Fibroblast of lung (primary cell): Measurements from ENCODE around the gene TWNK. TPM values are rescaled to one million over a fixed set of nuclear protein-coding genes. Genes with fewer than 3 reads are reported as not detected.

Experiments used
- DNase-seq, 2 donors: peaks; one replicate each; pipeline versions ENCODE4 v3.0.0 to v3.0.0-alpha.2; 2010; ENCODE audit warnings: low read depth in 2 of 2
- H2AFZ ChIP-seq: 2 replicates; pipeline ENCODE4 v1.5.1; 2012; ENCODE audit warnings: low read length, control low read depth, inconsistent platforms
- H3K27ac ChIP-seq: 2 replicates; pipeline ENCODE4 v1.5.1; 2011; ENCODE audit warnings: low read length, control low read depth; ENCODE audit not compliant: insufficient read depth
- H3K27me3 ChIP-seq: 2 replicates; pipeline ENCODE4 v1.5.1; 2011; ENCODE audit warnings: mild to moderate bottlenecking, low read length; ENCODE audit not compliant: control insufficient read depth, insufficient read depth
- H3K36me3 ChIP-seq: 2 replicates; pipeline ENCODE4 v1.5.1; 2011; ENCODE audit warnings: low read length; ENCODE audit not compliant: control insufficient read depth, insufficient read depth
- H3K4me1 ChIP-seq: 2 replicates; pipeline ENCODE4 v1.5.1; 2011; ENCODE audit warnings: low read length; ENCODE audit not compliant: control insufficient read depth, insufficient read depth; ENCODE audit errors: extremely low read depth
- H3K4me2 ChIP-seq: 2 replicates; pipeline ENCODE4 v1.5.1; 2011; ENCODE audit warnings: low read length, control low read depth; ENCODE audit not compliant: insufficient read depth; ENCODE audit errors: extremely low read depth
- H3K4me3 ChIP-seq, 4 experiments: fragments of 200-600 bp in 1 of 4; sonication (generic) in 1 of 4; replicated peaks in 1 of 4; 2 replicates each; pipeline ENCODE4 v1.5.1; 2011 to 2016; ENCODE audit warnings: low read length in 4 of 4, low read depth in 3 of 4, mild to moderate bottlenecking in 3 of 4, control low read depth in 2 of 4, inconsistent platforms in 1 of 4, mixed read lengths in 1 of 4; ENCODE audit not compliant: insufficient read depth in 1 of 4; ENCODE audit errors: control extremely low read depth in 1 of 4
- H3K79me2 ChIP-seq: 2 replicates; pipeline ENCODE4 v1.5.1; 2012; ENCODE audit warnings: mild to moderate bottlenecking, low read length, inconsistent platforms; ENCODE audit not compliant: control insufficient read depth, insufficient read depth
- H3K9ac ChIP-seq: 2 replicates; pipeline ENCODE4 v1.5.1; 2011; ENCODE audit warnings: mild to moderate bottlenecking, low read length, control low read depth; ENCODE audit not compliant: insufficient read depth
- H3K9me3 ChIP-seq: 2 replicates; pipeline ENCODE4 v1.5.1; 2012; ENCODE audit warnings: low read depth, low read length; ENCODE audit not compliant: control insufficient read depth, insufficient read depth
- H4K20me1 ChIP-seq: 2 replicates; pipeline ENCODE4 v1.5.1; 2011; ENCODE audit warnings: low read length; ENCODE audit not compliant: control insufficient read depth, insufficient read depth; ENCODE audit errors: extremely low read depth
- CTCF ChIP-seq, 2 donors: IDR thresholded peaks in 1 of 2; conservative IDR thresholded peaks in 1 of 2; 1 replicate in 1 of 2; 2 replicates in 1 of 2; pipeline ENCODE4 v1.5.1; 2011 to 2012; ENCODE audit warnings: low read length in 2 of 2, control low read depth in 1 of 2, inconsistent platforms in 1 of 2, low read depth in 1 of 2, mild to moderate bottlenecking in 1 of 2
- EZH2 ChIP-seq: IDR thresholded peaks from 2 replicates; pipeline ENCODE4 v1.5.1; 2012; ENCODE audit warnings: low read length, control low read depth, mild to moderate bottlenecking; ENCODE audit errors: missing control alignments
- polyA minus RNA-seq: library from RNA; depleted of rRNA, polyadenylated mRNA; stranded (reverse); fragments of >200 nt; gene quantifications from 2 replicates; pipeline ENCODE4 v1.2.3, GENCODE V29; 2011; ENCODE audit warnings: low replicate concordance
- polyA plus RNA-seq, 2 donors: library from polyadenylated mRNA; depleted of rRNA in 1 of 2; stranded (reverse) in 1 of 2; unstranded in 1 of 2; fragments of >200 nt; gene quantifications; 2 replicates each; pipeline ENCODE4 v1.2.1, GENCODE V29; 2011 to 2012; ENCODE audit warnings: missing spikeins in 1 of 2
- total RNA-seq: library from RNA; depleted of rRNA; stranded (reverse); fragments of >200 nt; gene quantifications from 2 replicates; pipeline ENCODE4 v1.2.1, GENCODE V29; 2014

Gene TWNK
- total RNA-seq (6.1 and 8.0 TPM in 2 replicates), polyA plus RNA-seq (3.8 and 6.7 TPM in 2 replicates), polyA minus RNA-seq (7.5 and 14.6 TPM in 2 replicates)
- 4.1 and 6.2 TPM in 2 replicates for polyA plus RNA-seq (2012)

GRCh38 chr10:100986952-100987684 is at the start of gene TWNK, which contains the start of gene MRPL43:
Gene TWNK, plus strand, starts transcription at chr10:100987543. Its CDS starts 668 bp downstream, at chr10:100988211.
Gene MRPL43, minus strand, starts transcription at chr10:100987497. Its CDS starts 54 bp downstream, at chr10:100987443.
- peak; percentile 67 to 68 for DNase-seq
- H3K79me2 ChIP-seq, result peaks cover 33% of the 10 kb centered on the region

GRCh38 chr10:100939763-100940344 is 47.5 kb upstream of the TWNK start:
- no peaks in the 10 kb centered on the region for H3K27me3 ChIP-seq
- peak overlapping the region; percentile 15 for H3K4me2 ChIP-seq
- peaks cover 3% of the 10 kb centered on the region for H3K4me1 ChIP-seq
- TF ChIP-seq EZH2, result no peak
- TF ChIP-seq CTCF (conservative IDR thresholded peaks at IDR 0.05 in 1 of 2, IDR thresholded peaks at IDR 0.05 in 1 of 2; ENCODE audit: low read depth in 1 of 2, low read length in 2 of 2), result no peak
- no peak overlapping the region for H2AFZ ChIP-seq
- no peaks in the 10 kb centered on the region for H4K20me1 ChIP-seq
- no peak overlapping the region for H3K27ac ChIP-seq
- H3K36me3 ChIP-seq, result peaks cover 8% of the 10 kb centered on the region
- H3K9me3 ChIP-seq, result no peaks in the 10 kb centered on the region
- H3K4me3 ChIP-seq, result no peak overlapping the region
- H3K9ac ChIP-seq, result no peak overlapping the region
- no peaks in the 10 kb centered on the region for H3K79me2 ChIP-seq
- peak; percentile 8 to 16 for DNase-seq

More at GRCh38 chr10:100986952-100987684, at the start of gene TWNK, which contains the start of gene MRPL43:
- H3K4me1 ChIP-seq, result peaks cover 8% of the 10 kb centered on the region
- H3K27ac ChIP-seq, result peak within 1 kb of the TSS; percentile 79
- H3K9ac ChIP-seq, result peak within 1 kb of the TSS; percentile 81
- H3K4me2 ChIP-seq, result peak within 1 kb of the TSS; percentile 98
- peaks cover 14% of the 10 kb centered on the region for H3K36me3 ChIP-seq
- no peaks in the 10 kb centered on the region for H3K27me3 ChIP-seq
- TF ChIP-seq CTCF (conservative IDR thresholded peaks at IDR 0.05 in 1 of 2, IDR thresholded peaks at IDR 0.05 in 1 of 2; ENCODE audit: low read depth in 1 of 2, low read length in 2 of 2) (no peak), EZH2 (no peak)
- H3K9me3 ChIP-seq, result no peaks in the 10 kb centered on the region
- H3K4me3 ChIP-seq, result peak within 1 kb of the TSS; percentile 79 to 99 (median 98)
- H2AFZ ChIP-seq, result peak within 1 kb of the TSS; percentile 100
- H4K20me1 ChIP-seq, result no peaks in the 10 kb centered on the region

GRCh38 chr10:100942229-100942628 is 45.1 kb upstream of the TWNK start:
- no peak for DNase-seq
- Histone ChIP-seq H2AFZ (no peak overlapping the region), H3K9me3 (no peaks in the 10 kb centered on the region), H3K27ac (no peak overlapping the region), H4K20me1 (no peaks in the 10 kb centered on the region), H3K27me3 (no peaks in the 10 kb centered on the region), H3K4me2 (no peak overlapping the region), H3K79me2 (no peaks in the 10 kb centered on the region), H3K36me3 (peaks cover 10% of the 10 kb centered on the region), H3K4me1 (peaks cover 3% of the 10 kb centered on the region), H3K9ac (no peak overlapping the region), H3K4me3 (no peak overlapping the region)
- TF ChIP-seq CTCF (conservative IDR thresholded peaks at IDR 0.05 in 1 of 2, IDR thresholded peaks at IDR 0.05 in 1 of 2; ENCODE audit: low read depth in 1 of 2, low read length in 2 of 2), result no peak
- TF ChIP-seq EZH2, result no peak
